ENCODE measurements around the gene ATP10B.
"Not testable (repeated sequence)": the region's sequence is repeated elsewhere in the genome, so short reads cannot be mapped to it uniquely, and the experiment has no call there.

The ATP10B gene

DNA sequence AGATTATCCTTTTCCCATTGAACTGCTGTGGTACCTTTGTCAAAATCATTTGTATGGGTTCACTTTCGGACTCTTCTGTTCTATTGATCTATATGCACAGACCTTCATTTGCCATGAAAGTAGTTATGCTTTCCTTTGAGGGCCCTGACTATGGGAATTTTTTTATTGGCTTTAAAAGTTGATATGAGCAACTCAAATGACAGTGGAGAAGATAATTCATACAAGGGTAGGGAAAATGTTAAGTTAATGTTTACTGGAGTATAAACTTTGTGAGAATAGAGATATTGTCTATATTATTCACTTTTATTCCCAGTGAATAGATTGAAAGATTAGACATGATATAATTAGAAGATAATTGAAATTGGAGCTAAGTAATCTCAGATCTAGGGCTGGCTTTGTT, 94.8 kb downstream of the ATP10B start:
- no peak for DNase-seq (ENCODE audit: low spot score)

DNA sequence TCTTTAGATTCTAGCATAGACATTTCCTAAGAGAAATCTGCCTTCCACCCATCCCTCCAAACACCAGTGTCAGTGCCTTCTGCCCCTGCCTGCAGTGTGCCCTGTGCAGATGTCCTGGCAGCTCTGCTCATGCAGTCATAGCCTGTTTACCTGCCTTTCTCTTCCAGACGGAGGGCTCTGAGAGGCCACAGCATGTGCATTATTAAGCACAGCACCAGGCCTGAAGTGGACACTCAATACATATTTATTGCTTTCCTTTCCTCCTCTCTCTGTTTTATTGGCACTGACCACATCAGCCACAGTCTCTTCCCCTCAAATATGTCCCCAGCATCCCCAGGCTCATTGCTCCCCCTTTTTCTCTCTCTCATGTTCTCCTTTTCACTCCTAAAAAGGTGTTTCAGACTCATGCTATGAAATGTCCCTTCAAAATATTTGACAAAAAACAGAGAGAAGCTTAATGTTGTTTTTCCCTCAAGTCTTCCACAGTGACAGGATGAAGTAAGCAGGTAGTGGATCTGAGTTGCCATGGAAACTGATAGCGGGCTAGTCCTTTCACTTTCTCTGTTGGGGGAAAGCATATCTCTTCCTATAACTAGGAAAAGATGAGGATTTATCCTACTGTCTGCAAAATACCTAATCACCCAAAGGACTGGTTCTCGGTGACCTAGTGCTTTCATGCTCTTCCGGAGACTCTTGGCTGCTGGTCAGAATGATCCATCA, 100.9 kb downstream of the ATP10B start:
- no peak for DNase-seq (ENCODE audit: low spot score)

DNA sequence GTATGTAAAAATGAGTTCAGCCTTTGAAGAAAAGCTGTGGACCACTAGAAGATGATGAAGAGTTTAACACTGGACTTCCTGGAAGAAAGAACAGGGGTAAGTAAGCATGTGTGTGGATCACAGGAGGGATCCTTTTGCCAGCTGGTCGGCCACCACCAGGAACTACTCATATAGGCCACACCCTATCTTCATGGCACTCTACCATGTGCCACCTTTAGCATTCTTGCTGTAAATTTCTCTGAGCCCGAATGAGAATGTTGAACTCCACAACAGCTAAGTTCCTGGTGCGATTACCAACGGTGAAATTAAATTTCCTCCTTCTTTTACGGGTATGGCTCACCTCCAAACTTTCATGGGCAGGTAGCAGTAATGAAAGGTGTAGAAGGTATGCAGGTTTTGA, 102.3 kb downstream of the ATP10B start:
- no peak for DNase-seq (ENCODE audit: low spot score)

DNA sequence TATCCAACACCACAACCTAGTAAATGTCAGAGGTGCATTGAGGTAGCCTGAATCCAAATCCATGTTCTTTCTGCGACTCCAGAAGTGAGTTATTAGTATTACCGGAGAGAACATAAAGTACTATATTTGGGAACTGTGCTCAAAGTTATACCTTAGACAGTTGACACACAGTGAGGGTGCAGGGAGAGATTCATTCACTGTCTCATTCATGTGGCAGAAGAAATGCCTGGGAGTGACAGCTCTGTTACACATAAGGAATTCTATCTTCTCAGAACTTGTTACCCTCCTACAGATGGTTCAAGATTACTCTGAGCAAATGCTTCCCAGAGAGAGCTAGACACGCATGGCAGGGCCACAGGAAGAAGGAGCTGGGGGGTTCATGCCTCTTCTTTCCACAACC, 103.0 kb downstream of the ATP10B start:
- no peak for DNase-seq (ENCODE audit: low spot score)

- DNase-seq (ENCODE audit: low spot score): no peak
Observed at GRCh38 chr5:160747987-160748386, 104.0 kb downstream of the ATP10B start.

GRCh38 chr5:160747559-160747958, 104.5 kb downstream of the ATP10B start:
- no peak for DNase-seq (ENCODE audit: low spot score)

GRCh38 chr5:160744268-160745101, 107.5 kb downstream of the ATP10B start:
- DNase-seq (ENCODE audit: low spot score): no peak

DNA sequence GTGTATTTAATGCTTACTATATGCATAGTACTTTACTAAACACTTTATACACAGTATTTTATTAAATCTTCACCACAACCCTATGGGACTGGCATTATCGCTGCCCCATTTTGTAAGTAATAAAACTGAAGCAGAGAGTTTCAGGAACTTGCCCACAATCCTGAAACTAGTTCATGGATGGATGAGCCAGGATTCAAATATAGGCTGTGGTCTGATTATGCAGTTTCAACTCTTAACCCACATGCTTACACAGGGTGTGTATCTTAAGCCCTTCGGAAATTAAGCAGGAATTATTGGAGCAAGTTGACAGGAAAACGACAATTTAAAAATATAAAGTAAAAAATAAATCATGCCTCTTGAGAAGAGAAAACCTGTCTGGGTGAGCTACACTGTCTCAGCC, 109.0 kb downstream of the ATP10B start:
- no peak for DNase-seq (ENCODE audit: low spot score)

GRCh38 chr5:160742446-160742845, 109.6 kb downstream of the ATP10B start:
- DNase-seq (ENCODE audit: low spot score): no peak

GRCh38 chr5:160727296-160727997, 124.6 kb downstream of the ATP10B start:
- DNase-seq (ENCODE audit: low spot score): no peak

DNA sequence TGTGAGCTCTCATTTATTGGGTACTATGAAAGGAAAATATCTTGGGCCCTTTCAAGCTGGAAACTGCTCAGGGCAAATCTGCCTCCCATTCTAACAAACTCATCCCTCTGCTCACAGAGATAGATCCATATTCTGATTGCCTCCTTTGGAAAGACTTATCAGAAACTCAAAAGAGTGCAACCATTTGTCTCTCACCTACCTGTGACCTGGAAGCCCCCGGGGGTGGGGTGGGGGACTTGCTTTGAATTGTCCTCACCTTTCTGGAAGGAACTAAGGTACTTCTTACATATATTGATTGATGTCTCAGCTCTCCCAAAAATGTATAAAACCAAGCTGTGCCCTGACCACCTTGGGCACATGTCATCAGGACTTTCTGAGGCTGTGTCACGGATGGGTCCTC, 125.3 kb downstream of the ATP10B start:
- DNase-seq (ENCODE audit: low spot score): no peak

DNA sequence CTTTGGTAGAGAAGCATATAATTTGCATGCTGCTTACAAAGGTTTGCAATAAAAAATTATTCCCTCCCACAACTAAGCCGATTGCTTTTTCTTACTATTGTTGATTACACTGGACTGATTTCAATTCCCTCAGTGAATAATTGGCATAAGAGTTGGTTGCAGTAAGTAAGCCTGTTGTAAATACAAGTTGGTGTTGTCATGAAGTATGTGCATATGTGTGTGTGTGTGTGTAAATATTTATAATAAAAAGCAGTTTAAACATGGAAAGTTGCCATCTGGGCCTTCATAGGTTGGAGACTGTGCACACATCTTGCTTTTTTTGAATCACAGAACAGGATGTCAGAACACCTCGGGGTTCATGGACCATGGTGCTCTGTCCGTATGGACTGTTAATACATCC, 131.2 kb downstream of the ATP10B start:
- no peak for DNase-seq (ENCODE audit: low spot score)

DNA sequence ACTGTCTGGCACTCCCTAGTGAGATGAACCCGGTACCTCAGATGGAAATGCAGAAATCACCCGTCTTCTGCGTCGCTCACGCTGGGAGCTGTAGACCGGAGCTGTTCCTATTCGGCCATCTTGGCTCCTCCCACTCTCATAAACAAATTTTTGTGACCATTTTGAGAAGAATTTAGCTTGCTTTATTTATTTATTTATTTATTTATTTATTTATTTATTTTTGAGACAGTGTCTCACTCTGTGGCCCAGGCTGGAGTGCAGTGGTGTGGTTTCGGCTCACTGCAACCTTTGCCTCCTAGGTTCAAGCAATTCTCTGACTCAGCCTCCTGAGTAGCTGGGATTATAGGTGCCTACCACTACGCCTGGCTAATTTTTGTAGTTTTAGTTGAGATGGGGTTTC, 136.5 kb downstream of the ATP10B start:
- DNase-seq (ENCODE audit: low spot score): not testable (repeated sequence)

DNA sequence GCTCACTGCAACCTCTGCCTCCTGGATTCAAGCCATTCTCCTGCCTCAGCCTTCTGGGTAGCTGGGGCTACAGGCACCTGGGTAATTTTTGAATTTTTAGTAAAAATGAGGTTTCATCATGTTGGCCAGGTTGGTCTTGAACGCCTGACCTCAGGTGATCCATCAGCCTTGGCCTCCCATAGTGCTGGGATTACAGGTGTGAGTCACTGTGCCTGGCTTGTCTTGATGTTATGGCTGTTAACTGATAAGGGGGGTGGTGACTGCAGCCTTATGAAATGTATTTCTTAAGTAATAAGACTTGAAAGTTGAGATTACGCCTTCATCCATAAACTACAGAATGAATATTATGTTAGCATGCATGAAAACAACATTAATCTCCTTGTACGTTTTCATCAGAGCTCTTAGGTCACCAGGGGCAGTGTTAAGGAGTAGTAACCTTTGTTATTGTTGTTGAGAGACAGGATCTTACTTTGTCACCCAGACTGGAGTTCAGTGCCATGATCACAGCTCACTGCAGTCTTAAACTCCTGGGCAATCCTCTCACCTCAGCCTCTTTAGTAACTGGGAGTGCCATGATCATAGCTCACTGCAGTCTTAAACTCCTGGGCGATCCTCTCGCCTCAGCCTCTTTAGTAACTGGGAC, 148.3 kb downstream of the ATP10B start:
- DNase-seq (ENCODE audit: low spot score): no peak

- no peak for DNase-seq (ENCODE audit: low spot score)
Observed at GRCh38 chr5:160702934-160703333, 149.1 kb downstream of the ATP10B start.

GRCh38 chr5:160702311-160702803, 149.7 kb downstream of the ATP10B start:
- no peak for DNase-seq (ENCODE audit: low spot score)

DNA sequence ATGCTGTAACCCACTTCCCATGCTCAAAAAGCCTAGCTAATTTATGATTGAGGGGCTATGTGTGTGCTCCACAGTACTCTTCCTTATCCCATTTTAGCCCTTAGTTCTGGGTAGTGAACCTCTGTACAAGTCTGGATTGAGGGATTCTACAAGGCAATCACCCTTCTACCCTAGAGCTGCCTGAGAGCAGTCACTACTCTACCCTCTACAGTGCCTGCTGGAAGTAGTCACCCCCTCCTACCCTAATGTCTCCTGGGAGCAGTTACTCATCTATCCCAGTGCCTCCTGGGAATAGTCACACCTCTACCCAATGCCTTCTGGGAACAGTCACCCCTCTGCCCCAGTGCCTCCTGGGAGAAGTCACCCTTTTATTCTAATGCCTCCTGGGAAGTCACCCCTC, 150.6 kb downstream of the ATP10B start:
- DNase-seq (ENCODE audit: low spot score): no peak

DNA sequence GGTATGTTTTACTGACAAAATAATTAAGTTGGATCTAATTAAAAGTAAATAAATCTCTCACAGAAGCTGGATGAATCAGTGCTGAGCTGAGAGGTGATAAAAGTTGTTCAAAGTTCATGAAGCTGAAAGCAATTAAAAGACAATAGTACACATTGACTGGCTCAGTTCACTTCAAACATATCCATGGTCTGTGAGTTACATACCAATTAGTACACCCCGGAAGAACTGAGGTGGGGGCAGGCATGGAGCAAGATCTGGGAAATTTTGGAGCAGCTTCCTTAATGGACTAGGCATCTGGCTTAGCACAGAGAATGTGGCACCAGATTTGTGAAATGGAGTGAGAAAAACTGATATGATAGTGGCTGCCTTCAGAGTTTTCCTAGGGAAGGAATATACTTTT, 152.7 kb downstream of the ATP10B start:
- DNase-seq (ENCODE audit: low spot score): no peak

- no peak for DNase-seq (ENCODE audit: low spot score)
Observed at GRCh38 chr5:160697281-160697680, 154.7 kb downstream of the ATP10B start.

- DNase-seq (ENCODE audit: low spot score): no peak
Observed at GRCh38 chr5:160694896-160695295, 157.1 kb downstream of the ATP10B start.

DNA sequence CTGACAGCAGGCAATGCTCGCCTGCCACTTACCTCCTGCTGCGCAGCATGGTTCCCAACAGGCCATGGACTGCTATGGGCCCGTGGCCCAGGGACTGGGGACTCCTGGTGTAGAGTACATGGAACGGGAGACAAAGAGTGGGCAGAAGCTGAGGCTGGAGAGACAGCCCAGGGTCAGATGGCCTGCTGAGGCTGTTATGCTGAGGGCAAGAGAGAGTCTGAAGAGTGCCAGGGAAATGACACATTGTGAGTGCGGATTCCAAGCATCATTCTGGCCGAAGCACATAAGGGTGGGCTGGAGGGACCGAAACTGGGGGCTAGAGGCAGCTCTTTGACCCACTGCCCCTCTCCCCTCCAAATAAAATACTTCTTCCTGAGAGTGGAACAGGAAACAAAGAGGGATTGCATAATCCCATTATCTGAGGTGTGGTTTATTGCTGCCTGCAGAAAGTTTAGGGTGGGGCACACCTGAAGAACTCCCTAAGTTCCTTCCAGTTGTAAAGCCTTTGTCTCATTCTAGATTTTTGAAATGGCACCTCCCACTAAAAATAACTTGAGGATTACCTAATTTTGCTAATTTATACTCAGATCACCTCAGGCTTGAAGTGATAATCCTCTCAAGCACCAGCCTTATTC, 158.1 kb downstream of the ATP10B start:
- no peak for DNase-seq (ENCODE audit: low spot score)

GRCh38 chr5:160692271-160692670, 159.7 kb downstream of the ATP10B start:
- no peak for DNase-seq (ENCODE audit: low spot score)

Measured in left forelimb (tissue), 1 donor.